ENCODE results near the gene EMSY.
A peak's percentile ranks its signal among the peaks of the same experiment; 100 is the strongest.
"Not testable (repeated sequence)": the region's sequence is repeated elsewhere in the genome, so short reads cannot be mapped to it uniquely, and the experiment has no call there.

Gene EMSY

GRCh38 chr11:76568139-76568538, 123.3 kb downstream of the EMSY start:
- no peak for DNase-seq (ENCODE audit: low spot score)

GRCh38 chr11:76568621-76569020, 123.8 kb downstream of the EMSY start:
- no peak for DNase-seq (ENCODE audit: low spot score)

GRCh38 chr11:76572181-76572875, 127.5 kb downstream of the EMSY start:
- not testable (repeated sequence) for DNase-seq (ENCODE audit: low spot score)

- no peak for DNase-seq (ENCODE audit: low spot score)
Observed at GRCh38 chr11:76574406-76574805, 129.6 kb downstream of the EMSY start.

GRCh38 chr11:76574879-76575278, 130.1 kb downstream of the EMSY start:
- DNase-seq (ENCODE audit: low spot score) = no peak

- no peak for DNase-seq (ENCODE audit: low spot score)
Observed at GRCh38 chr11:76577226-76577920, 132.6 kb downstream of the EMSY start.

- no peak for DNase-seq (ENCODE audit: low spot score)
Observed at GRCh38 chr11:76577921-76578653, 133.3 kb downstream of the EMSY start.

- peak; percentile 20 for DNase-seq (ENCODE audit: low spot score)
Observed at GRCh38 chr11:76578654-76579055, 133.8 kb downstream of the EMSY start.

- DNase-seq (ENCODE audit: low spot score) = peak; percentile 7
Observed at GRCh38 chr11:76579056-76579751, 134.4 kb downstream of the EMSY start.

- DNase-seq (ENCODE audit: low spot score) = no peak
Observed at GRCh38 chr11:76579752-76580151, 134.9 kb downstream of the EMSY start.

- DNase-seq (ENCODE audit: low spot score) = not testable (repeated sequence)
Observed at GRCh38 chr11:76582471-76582870, 137.7 kb downstream of the EMSY start.

- DNase-seq (ENCODE audit: low spot score) = no peak
Observed at GRCh38 chr11:76587820-76588454, 143.1 kb downstream of the EMSY start.

GRCh38 chr11:76588455-76589325, 143.9 kb downstream of the EMSY start:
- no peak for DNase-seq (ENCODE audit: low spot score)

- no peak for DNase-seq (ENCODE audit: low spot score)
Observed at GRCh38 chr11:76589477-76589876, 144.7 kb downstream of the EMSY start.

- no peak for DNase-seq (ENCODE audit: low spot score)
Observed at GRCh38 chr11:76589964-76590950, 145.4 kb downstream of the EMSY start.

GRCh38 chr11:76591416-76591815, 146.6 kb downstream of the EMSY start:
- no peak for DNase-seq (ENCODE audit: low spot score)

- DNase-seq (ENCODE audit: low spot score) = no peak
Observed at GRCh38 chr11:76592025-76592914, 147.5 kb downstream of the EMSY start.

GRCh38 chr11:76592961-76593360, 148.1 kb downstream of the EMSY start:
- no peak for DNase-seq (ENCODE audit: low spot score)

GRCh38 chr11:76595091-76595490, 150.3 kb downstream of the EMSY start:
- DNase-seq (ENCODE audit: low spot score) = not testable (repeated sequence)
